Renal cortical epithelial cell (primary cell): ENCODE results near the gene DHDDS. TPM values are rescaled to one million over a fixed set of nuclear protein-coding genes. Genes with fewer than 3 reads are reported as not detected.
"Not testable (repeated sequence)": the region's sequence is repeated elsewhere in the genome, so short reads cannot be mapped to it uniquely, and the experiment has no call there.

Experiments
- DNase-seq: peaks from one replicate; pipeline ENCODE4 v3.0.0-alpha.2; 2011; ENCODE audit warnings: low read depth
- total RNA-seq: library from RNA; depleted of rRNA; stranded (reverse); fragments of >200 nt; gene quantifications from 2 replicates; pipeline ENCODE4 v1.2.3, GENCODE V29; 2014

DHDDS gene
- total RNA-seq, 1 donor from 2014 or later = 43.9 TPM

DNA sequence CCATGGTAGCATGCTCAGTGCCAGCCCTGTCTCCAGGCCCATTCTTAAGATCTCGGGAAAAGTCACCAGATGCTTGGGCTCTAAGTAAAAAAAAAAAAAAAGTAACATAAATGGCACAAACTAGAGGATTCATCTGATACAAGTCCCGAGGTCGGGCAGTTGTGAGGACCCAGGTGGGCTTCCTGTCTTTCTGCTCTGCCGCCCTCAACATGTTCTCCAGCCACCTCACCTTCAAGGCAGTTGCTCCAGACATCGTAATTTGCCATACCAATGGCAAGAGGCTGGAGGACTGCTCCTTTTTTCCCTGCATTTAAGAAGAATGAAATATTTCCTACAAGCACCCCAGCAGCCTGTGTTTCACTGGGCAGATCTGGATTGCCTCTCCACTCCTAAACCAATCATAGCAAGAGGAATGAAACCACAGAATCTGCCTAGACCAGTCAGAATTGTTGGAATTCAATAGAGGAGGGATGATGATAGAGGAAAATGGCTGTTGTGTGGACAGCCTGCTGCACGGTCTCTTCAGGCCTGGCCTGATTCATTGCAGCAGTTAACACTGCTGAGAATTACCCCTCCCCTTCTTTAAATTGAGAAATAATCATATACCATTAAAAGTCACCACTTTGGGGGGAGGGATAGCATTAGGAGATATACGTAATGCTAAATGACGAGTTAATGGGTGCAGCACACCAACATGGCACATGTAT, 45.5 kb downstream of the DHDDS start:
- DNase-seq = no peak

DNA sequence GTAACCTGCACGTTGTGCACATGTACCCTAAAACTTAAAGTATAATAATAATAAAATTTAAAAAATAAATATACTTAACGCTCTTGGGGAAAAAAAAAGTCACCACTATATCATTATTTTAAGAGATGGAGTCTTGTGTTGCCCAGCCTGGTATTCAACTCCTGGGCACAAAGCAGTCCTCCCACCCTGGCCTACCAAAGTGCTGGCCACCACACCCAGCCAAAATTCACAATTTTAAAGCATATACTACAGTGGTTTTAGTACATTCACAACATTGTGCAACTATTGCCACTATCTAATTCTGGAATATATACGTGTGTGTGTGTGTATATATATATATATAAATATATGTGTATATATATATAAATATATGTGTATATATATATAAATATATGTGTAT, 46.0 kb downstream of the DHDDS start:
- no peak for DNase-seq

DNA sequence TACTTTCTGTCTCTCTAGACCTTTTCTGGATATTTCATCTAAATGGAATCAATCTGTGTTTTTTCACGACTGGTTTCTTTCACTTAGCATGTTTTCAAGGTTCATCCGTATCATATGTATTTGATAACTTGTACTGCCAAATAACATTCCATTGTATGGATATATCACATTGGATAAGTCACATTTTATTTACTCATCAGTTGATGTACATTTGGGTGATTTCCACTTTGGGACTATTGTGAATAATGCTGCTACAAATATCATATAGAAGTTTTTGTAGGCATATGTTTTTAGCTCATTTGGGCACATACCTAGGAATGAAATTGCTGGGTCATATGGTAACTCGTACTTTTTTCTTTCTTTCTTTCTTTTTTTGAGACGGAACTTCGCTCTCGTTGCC, 46.9 kb downstream of the DHDDS start:
- DNase-seq = no peak

DNA sequence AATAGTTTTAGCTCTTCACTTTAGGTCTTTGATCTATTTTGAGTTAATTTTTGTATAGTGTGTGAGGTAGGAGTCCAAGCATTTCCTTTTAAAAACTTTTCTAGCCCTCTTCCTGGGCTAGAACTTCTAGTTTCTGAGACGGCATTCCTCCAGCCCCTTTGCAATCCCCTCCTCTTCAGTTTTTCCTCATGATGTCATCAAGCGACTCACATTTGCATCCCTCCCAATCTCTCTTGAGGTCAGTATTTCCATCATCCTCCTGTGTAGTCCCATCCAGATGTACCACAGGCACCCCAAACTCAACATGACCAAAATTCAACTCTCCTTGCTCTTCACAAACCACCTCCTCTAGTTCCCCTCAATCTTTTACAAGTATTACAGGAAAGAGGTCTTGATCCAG, 50.8 kb downstream of the DHDDS start:
- no peak for DNase-seq

DNA sequence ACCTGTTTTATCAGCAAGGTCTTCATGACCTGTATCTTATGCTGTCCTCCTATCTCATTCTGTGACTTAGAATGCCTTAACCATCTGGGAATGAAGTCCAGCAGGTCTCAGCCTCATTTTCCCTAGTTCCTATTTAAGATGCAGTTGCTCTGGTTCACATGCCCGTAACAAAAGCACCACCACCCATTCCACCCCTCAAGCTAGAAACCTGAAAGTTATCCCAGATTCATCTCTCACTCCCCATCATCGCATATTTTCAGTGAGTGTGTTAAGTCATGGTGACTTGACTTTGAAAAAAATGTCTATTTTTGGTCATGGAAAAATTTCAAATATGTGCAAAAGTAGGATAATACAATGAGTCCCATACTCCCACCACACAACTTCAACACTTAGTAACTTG, 51.9 kb downstream of the DHDDS start:
- no peak for DNase-seq

DNA sequence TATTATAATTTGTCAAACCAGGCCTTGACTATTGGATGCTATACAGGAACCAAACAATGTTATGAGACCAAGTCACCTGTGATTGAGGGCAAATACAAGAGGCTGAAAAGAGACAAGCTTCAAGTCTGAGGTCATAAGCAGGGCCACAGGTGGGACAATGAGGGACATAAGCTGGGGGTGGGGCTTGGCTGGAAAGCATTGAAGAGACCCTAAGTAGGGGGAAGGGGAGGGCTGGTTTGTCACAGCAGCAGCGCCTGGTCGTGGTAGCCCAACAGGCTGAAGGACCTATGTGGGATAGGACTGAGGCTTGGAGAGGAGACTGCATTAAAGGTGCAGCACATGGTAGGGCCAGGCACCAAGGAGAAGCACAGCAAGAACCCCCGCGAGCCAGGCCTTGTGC, 58.0 kb downstream of the DHDDS start:
- no peak for DNase-seq

DNA sequence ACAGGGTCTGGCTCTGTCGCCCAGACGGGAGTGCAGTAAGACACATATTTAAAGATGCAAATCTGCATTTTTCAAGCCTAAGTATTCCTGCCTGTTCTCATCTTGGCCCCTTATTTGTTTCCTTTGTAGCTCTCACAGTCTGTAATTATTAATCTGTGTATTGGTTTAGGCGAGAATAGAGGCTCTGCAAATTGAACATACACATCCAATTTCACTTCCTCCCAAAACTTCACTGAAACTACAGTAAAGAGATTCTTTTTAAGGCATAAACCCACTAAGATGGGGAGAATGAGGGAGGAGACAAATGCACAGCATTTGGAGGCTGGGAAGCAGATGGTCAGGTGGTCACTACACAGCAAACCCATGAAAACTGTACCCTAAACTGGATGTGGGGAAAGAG, 61.1 kb downstream of the DHDDS start:
- DNase-seq = no peak

DNA sequence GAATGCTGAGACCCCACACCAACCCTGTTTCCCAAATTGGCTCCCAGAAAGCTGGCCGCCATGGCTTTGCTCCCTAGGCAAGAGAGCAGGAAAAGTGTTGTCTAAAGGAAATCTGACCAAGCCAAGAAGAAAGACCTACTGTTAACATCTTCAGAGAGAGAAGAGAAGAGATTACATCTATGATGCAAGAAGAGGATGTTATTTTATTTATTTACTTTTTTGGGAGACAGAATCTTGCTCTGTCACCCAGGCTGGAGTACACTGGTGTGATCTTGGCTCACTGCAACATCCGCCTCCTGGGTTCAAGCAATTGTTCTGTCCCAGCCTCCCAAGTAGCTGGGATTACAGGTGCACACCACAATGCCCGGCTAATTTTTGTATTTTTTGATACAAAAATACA, 61.8 kb downstream of the DHDDS start:
- DNase-seq = no peak

DNA sequence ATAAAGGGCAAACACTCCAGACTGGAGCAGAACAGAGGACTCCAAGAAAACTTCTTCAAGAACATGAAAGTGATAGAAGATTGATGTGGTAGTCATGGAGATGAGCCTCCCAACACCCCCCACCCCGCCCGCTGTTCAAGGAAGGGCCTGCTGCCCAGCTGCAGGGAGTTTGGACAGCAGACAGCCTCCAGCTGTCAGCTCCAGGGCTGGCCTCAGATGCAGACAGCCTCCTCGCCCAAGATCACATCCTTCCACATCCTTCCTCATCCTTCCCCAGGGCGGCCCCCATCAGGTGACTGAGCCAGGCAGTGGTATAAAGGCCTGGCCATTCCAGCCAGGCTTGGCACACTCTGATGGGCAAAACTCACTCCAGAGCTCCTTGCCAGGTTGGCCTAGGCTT, 64.7 kb downstream of the DHDDS start:
- DNase-seq = no peak

DNA sequence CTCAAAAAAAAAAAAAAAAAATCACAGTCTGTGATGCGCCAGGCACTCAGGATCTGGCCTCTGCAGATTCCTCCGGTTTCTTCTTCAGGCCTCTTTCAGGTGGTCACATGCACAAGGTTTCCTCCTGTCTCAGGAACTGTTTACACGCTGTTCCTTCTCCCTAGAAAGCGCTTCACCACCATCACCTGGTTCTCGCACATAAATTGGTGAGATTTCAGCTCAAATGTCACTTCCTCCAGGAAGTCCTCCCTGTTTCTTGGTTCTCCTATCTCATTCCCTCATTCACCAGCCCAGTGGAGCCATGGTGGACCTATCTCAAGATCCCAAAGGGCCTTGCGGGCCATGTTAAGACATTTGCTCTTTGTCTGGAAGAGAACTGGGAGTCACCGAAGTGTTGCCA, 66.8 kb downstream of the DHDDS start:
- DNase-seq = no peak

DNA sequence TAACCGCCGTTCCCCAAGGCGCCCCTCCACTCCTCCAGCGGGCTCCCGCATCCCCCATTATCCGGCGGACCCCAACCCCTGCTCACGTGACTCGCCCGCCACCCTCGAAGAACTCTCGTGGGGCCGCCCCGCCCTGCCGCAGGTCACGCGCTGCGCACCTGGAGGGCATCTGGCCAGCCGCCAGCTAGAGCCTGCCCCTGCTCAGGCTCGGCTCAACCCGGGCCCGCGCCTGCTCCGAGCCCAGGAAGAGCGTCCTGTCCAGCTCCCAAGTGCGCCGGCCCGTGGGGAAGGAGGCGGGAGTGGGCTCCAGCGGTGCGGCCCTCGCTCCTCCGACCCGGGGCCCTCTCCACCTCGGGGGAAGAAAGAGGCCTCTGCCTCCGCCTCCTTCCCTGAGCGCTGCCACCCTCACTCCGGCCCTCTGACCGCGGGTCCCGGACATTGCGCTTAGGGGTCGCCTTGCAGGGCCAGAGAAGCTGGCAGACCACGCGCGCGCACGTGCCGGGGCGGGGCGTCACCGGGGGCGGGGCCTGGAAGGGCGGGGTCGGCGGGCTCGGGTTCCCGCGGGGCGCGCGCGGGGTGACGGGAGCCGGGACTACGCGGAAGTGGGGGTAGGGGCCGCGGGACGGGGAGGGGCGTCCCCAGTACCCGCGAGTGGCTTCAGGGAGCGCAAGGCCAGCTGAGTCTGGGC, 68.5 kb downstream of the DHDDS start:
- DNase-seq = peak; percentile 25

DNA sequence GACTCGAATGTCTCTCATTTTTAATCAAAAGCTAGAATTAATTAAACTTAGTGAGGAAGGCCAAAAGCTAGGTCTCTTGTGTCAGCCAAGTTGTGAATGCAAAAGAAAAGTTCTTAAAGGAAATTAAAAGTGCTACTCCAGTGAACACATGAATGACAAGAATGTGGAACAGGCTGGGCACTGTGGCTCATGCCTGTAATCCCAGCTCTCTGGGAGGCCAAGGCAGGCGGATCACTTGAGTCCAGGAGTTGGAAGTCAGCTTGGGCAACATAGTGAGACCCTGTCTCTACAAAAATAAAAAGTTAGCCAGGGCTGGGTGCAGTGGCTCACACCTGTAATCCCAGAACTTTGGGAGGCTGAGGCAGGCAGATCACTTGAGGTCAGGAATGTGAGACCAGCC, 78.6 kb downstream of the DHDDS start:
- DNase-seq = peak; percentile 87

DNA sequence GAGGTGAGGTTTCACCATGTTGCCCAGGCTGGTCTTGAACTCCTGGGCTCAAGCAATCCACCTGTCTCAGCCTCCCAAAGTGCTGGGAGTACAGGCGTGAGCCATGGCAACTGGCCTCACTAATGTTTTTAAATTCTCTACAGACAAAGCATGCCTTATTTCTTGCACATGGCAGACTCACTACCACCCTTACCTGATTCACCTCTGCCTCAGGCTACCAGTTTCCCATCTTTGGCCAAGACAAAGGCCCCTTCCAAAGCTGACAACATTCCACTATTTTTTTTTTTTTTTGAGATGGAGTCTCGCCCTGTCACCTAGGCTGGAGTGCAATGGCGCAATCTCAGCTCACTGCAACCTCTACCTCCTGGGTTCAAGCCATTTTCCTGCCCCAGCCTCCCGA, 83.7 kb downstream of the DHDDS start:
- not testable (repeated sequence) for DNase-seq

DNA sequence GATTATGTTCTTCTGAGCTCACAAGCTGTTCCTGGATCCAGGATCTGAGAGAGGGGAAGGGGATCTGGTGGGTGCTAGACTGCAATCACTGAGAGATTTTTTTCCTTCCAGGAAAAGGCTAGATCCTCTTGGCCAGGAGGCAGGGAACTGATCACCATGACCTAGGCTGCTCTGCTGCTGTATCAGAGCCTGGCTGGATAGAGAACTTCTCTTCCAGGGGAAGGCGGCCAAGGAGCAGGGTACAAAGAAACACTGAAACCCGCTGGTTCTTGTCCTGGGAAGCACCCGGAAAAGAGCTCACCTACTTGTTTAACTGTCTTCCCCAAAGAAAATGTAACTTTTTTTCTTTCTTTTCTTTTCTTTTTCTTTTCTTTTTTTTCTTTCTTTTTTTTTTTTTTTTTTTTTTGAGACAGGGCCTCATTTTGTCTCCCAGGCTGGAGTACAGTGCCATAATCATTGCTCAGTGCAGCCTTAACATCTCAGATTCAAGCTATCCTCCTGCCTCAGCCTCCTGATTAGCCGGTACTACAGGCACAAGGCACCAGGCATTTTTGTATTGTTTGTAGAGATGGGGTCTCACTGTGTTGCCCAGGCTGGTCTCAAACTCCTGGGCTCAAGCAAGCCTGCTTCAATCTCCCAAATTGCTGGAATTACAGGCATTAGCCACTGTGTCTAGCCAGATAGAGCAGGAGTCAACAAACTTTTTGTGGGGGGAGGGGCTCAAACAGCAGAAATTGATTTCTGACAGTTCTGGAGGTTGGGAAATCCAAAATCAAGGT, 85.1 kb downstream of the DHDDS start:
- DNase-seq = no peak

DNA sequence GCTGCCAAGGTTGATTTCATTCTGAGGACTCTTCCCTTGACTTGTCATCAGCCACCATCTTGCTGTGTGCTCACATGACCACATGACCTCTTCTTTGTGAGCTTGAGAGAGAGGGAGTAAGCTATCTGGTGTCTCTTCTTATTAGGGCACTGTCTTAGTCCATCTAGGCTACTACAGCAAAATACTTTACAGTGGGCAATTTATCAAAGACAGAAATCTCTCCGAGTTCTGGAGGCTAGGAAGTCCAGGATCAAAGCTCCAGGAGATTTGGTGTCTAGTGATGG, 85.6 kb downstream of the DHDDS start:
- no peak for DNase-seq

DNA sequence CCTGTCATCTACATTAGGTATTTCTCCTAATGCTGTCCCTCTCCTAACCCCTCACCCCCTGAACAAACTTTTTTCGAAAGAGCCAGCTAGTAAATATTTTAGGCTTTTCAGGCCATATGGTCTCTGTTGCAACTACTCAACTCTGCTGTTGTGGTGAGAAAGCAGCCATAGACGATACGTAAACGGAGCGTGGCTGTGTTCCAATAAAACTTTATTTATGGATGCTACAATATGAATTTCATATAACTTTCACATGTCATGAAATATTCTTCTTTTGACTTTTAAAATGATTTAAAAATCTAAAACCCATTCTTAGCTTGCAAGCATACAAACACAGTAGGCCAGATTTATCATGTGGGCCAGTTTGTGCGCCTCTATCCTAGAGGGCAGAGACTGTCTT, 86.2 kb downstream of the DHDDS start:
- DNase-seq = no peak

DNA sequence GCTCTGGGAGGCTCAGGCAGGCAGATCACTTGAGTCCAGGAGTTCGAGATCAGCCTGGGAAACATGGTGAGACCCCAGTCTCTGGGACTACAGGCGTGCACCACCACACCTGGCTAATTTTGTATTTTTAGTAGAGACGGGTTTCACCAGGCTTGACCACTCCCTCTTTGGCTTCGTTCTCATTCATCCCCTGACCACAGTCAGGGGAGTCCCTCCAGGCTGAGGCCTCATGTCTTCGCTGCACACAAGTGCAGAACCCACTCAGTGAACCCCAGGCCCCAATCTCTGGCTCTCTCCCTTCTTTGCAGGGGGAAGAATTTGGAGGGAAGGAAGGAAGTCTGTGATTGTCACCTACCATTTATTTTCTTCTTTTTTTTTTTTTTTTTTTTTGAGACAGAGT, 88.2 kb downstream of the DHDDS start:
- no peak for DNase-seq

Other genes starting within 250 kb of the DHDDS start
- gene CATSPER4, start 241.7 kb upstream of the DHDDS start, total RNA-seq = not detected in 2 replicates
- 6.6 and 9.4 TPM in 2 replicates for gene CEP85, start 198.1 kb upstream of the DHDDS start, total RNA-seq
- gene SH3BGRL3, start 152.2 kb upstream of the DHDDS start, total RNA-seq = 12.8 and 17.5 TPM in 2 replicates
- 1.9 and 9.6 TPM in 2 replicates for gene UBXN11, start 125.7 kb upstream of the DHDDS start, total RNA-seq
- not detected in 2 replicates for gene CD52, start 114.4 kb upstream of the DHDDS start, total RNA-seq
- gene CRYBG2, start 78.2 kb upstream of the DHDDS start, total RNA-seq = 0.35 and 7.1 TPM in 2 replicates
- gene ZNF683, start 59.6 kb upstream of the DHDDS start, total RNA-seq = not detected in 2 replicates
- not detected in 2 replicates for gene LIN28A, start 21.5 kb upstream of the DHDDS start, total RNA-seq
- gene HMGN2, start 40.1 kb downstream of the DHDDS start, total RNA-seq = 63.2 and 94.5 TPM in 2 replicates
- 81.5 and 105 TPM in 2 replicates for gene RPS6KA1, start 97.4 kb downstream of the DHDDS start, total RNA-seq